Measurements from ENCODE around the gene TLE4. TPM values are rescaled to one million over a fixed set of nuclear protein-coding genes. Genes with fewer than 3 reads are reported as not detected.

Gene TLE4
- total and polyA plus RNA-seq, 7 donors: 7.6 to 60.9 (median 29.1) TPM

DNA sequence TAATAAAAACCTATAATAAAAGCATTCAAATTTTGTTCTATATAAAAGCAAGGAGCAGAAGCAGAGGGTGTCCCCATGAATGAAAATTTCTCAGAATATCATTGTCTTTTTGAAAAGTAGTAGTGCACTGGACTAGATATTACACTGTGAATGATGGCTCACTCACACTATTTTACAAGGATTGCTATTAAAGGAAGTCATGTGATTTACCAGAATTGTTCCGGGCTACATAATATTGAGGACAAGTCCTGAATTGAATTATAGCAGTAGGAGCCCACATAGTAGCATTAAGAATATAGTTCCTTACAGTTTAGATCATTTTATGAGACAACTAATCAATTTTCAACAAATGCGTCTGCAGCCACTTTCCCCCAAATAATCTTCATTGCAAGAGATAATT lies 7.7 kb upstream of the TLE4 start:
- intact Hi-C loops (cut with DNase I): no loop called here
- H3K36me3 ChIP-seq: no peaks in the 10 kb centered on the region

DNA sequence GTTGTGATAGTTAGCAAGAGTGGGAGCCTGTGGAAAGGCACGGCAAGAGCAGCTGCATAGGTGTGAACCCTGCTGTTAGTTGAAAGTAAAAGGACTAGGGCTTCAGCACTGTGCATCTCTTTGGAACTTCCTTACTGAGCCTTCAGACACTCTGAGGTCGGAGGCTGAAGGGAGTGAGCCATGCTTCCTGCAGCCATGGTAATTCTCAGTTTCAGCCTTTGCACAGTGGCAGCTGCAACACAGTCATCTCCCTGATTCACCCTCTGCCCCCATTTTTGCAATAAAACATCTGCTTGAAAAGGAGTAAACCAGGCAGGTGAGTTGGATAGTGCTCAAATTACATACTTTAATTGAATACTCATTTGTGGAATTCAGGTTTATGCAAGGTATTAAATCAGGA lies 6.5 kb upstream of the TLE4 start:
- TF ChIP-seq POLR2AphosphoS5 (IDR thresholded peaks at IDR 0.05) (no peak), POLR2A (IDR thresholded peaks at IDR 0.05) (no peak), EP300 (IDR thresholded peaks at IDR 0.05) (no peak), CTCF (IDR thresholded peaks at IDR 0.05) (no peak)
- Histone ChIP-seq H3K9me3 (no peaks in the 10 kb centered on the region), H3K27me3 (no peaks in the 10 kb centered on the region), H3K4me3 (no peak overlapping the region), H3K27ac (no peak overlapping the region), H3K4me1 (peaks cover 0 to 4% (median 3%) of the 10 kb centered on the region in 4 donors), H3K36me3 (no peaks in the 10 kb centered on the region)
- no peak for DNase-seq
- intact Hi-C loops (cut with DNase I): no loop called here
- 17 to 33% methylated on average over 2 of the region's 2 CpGs for WGBS, 2 donors

More for the DNA sequence above, 7.7 kb upstream of the TLE4 start:
- no peaks in the 10 kb centered on the region for H3K9me3 ChIP-seq
- 85 to 92% methylated on average over 2 of the region's 2 CpGs for WGBS, 2 donors
- H3K27ac ChIP-seq: no peak overlapping the region
- H3K4me3 ChIP-seq: no peak overlapping the region
- no peak for DNase-seq
- H3K27me3 ChIP-seq: no peaks in the 10 kb centered on the region
- no peaks in the 10 kb centered on the region for H3K4me1 ChIP-seq
- no peak for TF ChIP-seq EP300 (IDR thresholded peaks at IDR 0.05)
- TF ChIP-seq CTCF (IDR thresholded peaks at IDR 0.05): no peak
- TF ChIP-seq POLR2AphosphoS5 (IDR thresholded peaks at IDR 0.05): no peak
- no peak for TF ChIP-seq POLR2A (IDR thresholded peaks at IDR 0.05)

DNA sequence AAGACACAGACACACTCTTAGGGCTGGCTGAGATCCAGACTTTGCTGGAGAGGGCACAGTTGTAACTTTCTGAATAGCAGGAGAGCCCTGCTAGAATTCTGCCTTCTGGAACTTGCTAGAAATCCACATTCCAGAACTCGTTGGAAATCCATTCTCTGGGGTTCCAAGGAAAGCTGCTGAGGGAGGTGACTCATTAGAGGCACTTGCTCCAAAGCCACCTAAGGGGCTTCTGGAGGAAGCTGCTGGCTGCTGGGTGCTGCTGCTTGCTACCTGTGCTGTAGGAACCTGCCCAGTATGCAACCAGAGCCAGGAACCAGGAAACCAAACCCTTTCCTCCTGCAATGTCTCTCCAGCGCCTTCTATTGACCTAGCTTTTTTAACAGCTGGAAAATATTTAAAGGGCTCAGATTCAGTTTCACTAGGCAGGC lies 4.1 kb upstream of the TLE4 start:
- intact Hi-C loops (cut with DNase I): no loop called here

GRCh38 chr9:79568337-79569101 lies 3.2 kb upstream of the TLE4 start:
- 75 to 81% methylated on average over 7 of the region's 7 CpGs for WGBS, 2 donors
- intact Hi-C loops (cut with DNase I): no loop called here
- Histone ChIP-seq H3K4me1 (peaks cover 0 to 8% (median 7%) of the 10 kb centered on the region in 4 donors), H3K4me3 (no peak overlapping the region), H3K27me3 (no peaks in the 10 kb centered on the region), H3K9me3 (no peaks in the 10 kb centered on the region), H3K36me3 (no peaks in the 10 kb centered on the region), H3K27ac (no peak overlapping the region)
- DNase-seq: no peak
- TF ChIP-seq CTCF (IDR thresholded peaks at IDR 0.05): no peak
- TF ChIP-seq POLR2AphosphoS5 (IDR thresholded peaks at IDR 0.05): no peak
- TF ChIP-seq EP300 (IDR thresholded peaks at IDR 0.05): no peak
- TF ChIP-seq POLR2A (IDR thresholded peaks at IDR 0.05): no peak

More for the DNA sequence above, 4.1 kb upstream of the TLE4 start:
- Histone ChIP-seq H3K27ac (no peak overlapping the region), H3K36me3 (no peaks in the 10 kb centered on the region), H3K4me3 (no peak overlapping the region), H3K27me3 (no peaks in the 10 kb centered on the region), H3K4me1 (peaks cover 0 to 8% (median 7%) of the 10 kb centered on the region in 4 donors), H3K9me3 (no peaks in the 10 kb centered on the region)
- WGBS, 2 donors: 51 to 76% methylated on average over 2 of the region's 2 CpGs
- TF ChIP-seq POLR2AphosphoS5 (IDR thresholded peaks at IDR 0.05) (no peak), CTCF (IDR thresholded peaks at IDR 0.05) (no peak), EP300 (IDR thresholded peaks at IDR 0.05) (no peak), POLR2A (IDR thresholded peaks at IDR 0.05) (no peak)
- DNase-seq: no peak
